Chondrocyte (in vitro differentiated cells): ENCODE results near the gene SLC16A6. TPM values are rescaled to one million over a fixed set of nuclear protein-coding genes. Genes with fewer than 3 reads are reported as not detected.
"Not testable (repeated sequence)": the region's sequence is repeated elsewhere in the genome, so short reads cannot be mapped to it uniquely, and the experiment has no call there.

Source experiments
- DNase-seq: peaks from one replicate; pipeline ENCODE4 v3.0.0; 2021; ENCODE audit warnings: mixed read lengths, low spot score
- H3K27ac Mint-ChIP-seq: one replicate; pipeline ENCODE4 v1.8.0; 2021; ENCODE audit warnings: mild to moderate bottlenecking, moderate library complexity, mixed read lengths; ENCODE audit not compliant: unreplicated experiment
- H3K27me3 Mint-ChIP-seq: 2 replicates; pipeline ENCODE4 v1.8.0; 2021; ENCODE audit warnings: low read depth, mixed read lengths
- H3K36me3 Mint-ChIP-seq: 2 replicates; pipeline ENCODE4 v1.8.0; 2021; ENCODE audit warnings: low read depth, mixed read lengths
- H3K4me1 Mint-ChIP-seq: 2 replicates; pipeline ENCODE4 v1.8.0; 2021; ENCODE audit warnings: low read depth, mild to moderate bottlenecking, mixed read lengths
- H3K4me3 Mint-ChIP-seq: one replicate; pipeline ENCODE4 v1.8.0; 2021; ENCODE audit warnings: mild to moderate bottlenecking, moderate library complexity, mixed read lengths; ENCODE audit not compliant: unreplicated experiment
- H3K9me3 Mint-ChIP-seq: 2 replicates; pipeline ENCODE4 v1.8.0; 2021; ENCODE audit warnings: low read depth, mixed read lengths
- CTCF ChIP-seq: fragments of 200-600 bp; sonication (generic); IDR thresholded peaks from 2 replicates; pipeline ENCODE4 v1.5.0; 2021; ENCODE audit warnings: antibody characterized with exemption, mild to moderate bottlenecking, moderate library complexity
- total RNA-seq: library from RNA; stranded (reverse); gene quantifications from 3 replicates; pipeline ENCODE4 v1.2.1, GENCODE V29; 2021

SLC16A6 gene
- total RNA-seq, 1 donor from 2014 or later, result 0.15 TPM

GRCh38 chr17:68263101-68263681 lies 27.7 kb downstream of the SLC16A6 start:
- peak; percentile 83 for TF ChIP-seq CTCF
- not testable (repeated sequence) for H3K36me3 Mint-ChIP-seq, DNase-seq, H3K27ac Mint-ChIP-seq, H3K27me3 Mint-ChIP-seq, H3K4me3 Mint-ChIP-seq, H3K9me3 Mint-ChIP-seq
- H3K4me1 Mint-ChIP-seq, result peaks cover 22% of the 10 kb centered on the region

GRCh38 chr17:68262467-68262866 lies 28.5 kb downstream of the SLC16A6 start:
- not testable (repeated sequence) for DNase-seq, H3K4me3 Mint-ChIP-seq, H3K27me3 Mint-ChIP-seq, H3K27ac Mint-ChIP-seq, H3K36me3 Mint-ChIP-seq, H3K9me3 Mint-ChIP-seq
- H3K4me1 Mint-ChIP-seq, result peaks cover 27% of the 10 kb centered on the region

GRCh38 chr17:68260051-68260762 lies 30.7 kb downstream of the SLC16A6 start:
- no peak for TF ChIP-seq CTCF
- peaks cover 27% of the 10 kb centered on the region for H3K4me1 Mint-ChIP-seq
- H3K4me3 Mint-ChIP-seq, result no peak overlapping the region
- no peaks in the 10 kb centered on the region for H3K9me3 Mint-ChIP-seq
- no peak for DNase-seq
- peaks cover 11% of the 10 kb centered on the region for H3K36me3 Mint-ChIP-seq
- H3K27ac Mint-ChIP-seq, result no peak overlapping the region
- no peaks in the 10 kb centered on the region for H3K27me3 Mint-ChIP-seq

- DNase-seq, H3K27me3 Mint-ChIP-seq, H3K9me3 Mint-ChIP-seq: not testable (repeated sequence)
- Mint-ChIP-seq H3K36me3 (peaks cover 13% of the 10 kb centered on the region), H3K4me3 (peak overlapping the region; percentile 61), H3K4me1 (peaks cover 27% of the 10 kb centered on the region), H3K27ac (peak overlapping the region; percentile 49)
These were observed 31.3 kb downstream of the SLC16A6 start for GRCh38 chr17:68259648-68259951.

GRCh38 chr17:68258890-68259647 lies 31.9 kb downstream of the SLC16A6 start:
- Mint-ChIP-seq H3K4me1 (peaks cover 27% of the 10 kb centered on the region), H3K4me3 (peak overlapping the region; percentile 61), H3K36me3 (peaks cover 16% of the 10 kb centered on the region), H3K27ac (peak overlapping the region; percentile 69)
- DNase-seq, H3K27me3 Mint-ChIP-seq, H3K9me3 Mint-ChIP-seq: not testable (repeated sequence)

GRCh38 chr17:68257934-68258333 lies 33.0 kb downstream of the SLC16A6 start:
- H3K27me3 Mint-ChIP-seq, result no peaks in the 10 kb centered on the region
- peaks cover 21% of the 10 kb centered on the region for H3K4me1 Mint-ChIP-seq
- no peak for TF ChIP-seq CTCF

DNA sequence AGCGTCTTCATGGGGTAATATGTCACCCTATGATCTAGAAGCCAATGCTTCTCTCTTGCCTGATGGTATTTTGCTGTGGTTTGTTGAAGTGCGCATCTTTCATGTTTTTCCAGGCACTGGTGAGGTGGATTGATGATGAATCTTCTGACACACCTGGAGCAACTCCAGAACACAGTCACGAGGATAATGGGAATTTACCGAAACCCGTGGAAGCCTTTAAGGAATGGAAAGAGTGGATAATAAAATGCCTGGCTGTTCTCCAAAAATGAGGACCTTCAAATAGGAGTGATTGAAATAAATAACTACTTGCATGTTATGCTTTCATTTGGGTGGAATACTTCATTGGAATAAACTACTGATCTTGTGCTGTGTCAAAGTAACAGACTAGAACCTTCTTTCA lies 34.2 kb downstream of the SLC16A6 start:
- H3K9me3 Mint-ChIP-seq, H3K27me3 Mint-ChIP-seq, H3K4me3 Mint-ChIP-seq, H3K27ac Mint-ChIP-seq, DNase-seq: not testable (repeated sequence)
- Mint-ChIP-seq H3K36me3 (peaks cover 23% of the 10 kb centered on the region), H3K4me1 (peaks cover 18% of the 10 kb centered on the region)

More at GRCh38 chr17:68257934-68258333, 33.0 kb downstream of the SLC16A6 start:
- no peak overlapping the region for H3K4me3 Mint-ChIP-seq
- H3K36me3 Mint-ChIP-seq, result peaks cover 20% of the 10 kb centered on the region
- DNase-seq, result no peak
- H3K27ac Mint-ChIP-seq, result no peak overlapping the region
- H3K9me3 Mint-ChIP-seq, result no peaks in the 10 kb centered on the region
